Urothelium cell line (cell line): ENCODE results near the gene RSPRY1.
"Not testable (repeated sequence)": the region's sequence is repeated elsewhere in the genome, so short reads cannot be mapped to it uniquely, and the experiment has no call there.

Source experiments
- DNase-seq: peaks from one replicate; pipeline ENCODE4 v3.0.0; 2011; ENCODE audit warnings: low spot score, mixed read lengths
- FAIRE-seq: peaks from 2 replicates; lab custom pipeline; 2011; peaks lifted over from hg19 to GRCh38; lab: Jason Lieb, UNC

RSPRY1 gene

DNA sequence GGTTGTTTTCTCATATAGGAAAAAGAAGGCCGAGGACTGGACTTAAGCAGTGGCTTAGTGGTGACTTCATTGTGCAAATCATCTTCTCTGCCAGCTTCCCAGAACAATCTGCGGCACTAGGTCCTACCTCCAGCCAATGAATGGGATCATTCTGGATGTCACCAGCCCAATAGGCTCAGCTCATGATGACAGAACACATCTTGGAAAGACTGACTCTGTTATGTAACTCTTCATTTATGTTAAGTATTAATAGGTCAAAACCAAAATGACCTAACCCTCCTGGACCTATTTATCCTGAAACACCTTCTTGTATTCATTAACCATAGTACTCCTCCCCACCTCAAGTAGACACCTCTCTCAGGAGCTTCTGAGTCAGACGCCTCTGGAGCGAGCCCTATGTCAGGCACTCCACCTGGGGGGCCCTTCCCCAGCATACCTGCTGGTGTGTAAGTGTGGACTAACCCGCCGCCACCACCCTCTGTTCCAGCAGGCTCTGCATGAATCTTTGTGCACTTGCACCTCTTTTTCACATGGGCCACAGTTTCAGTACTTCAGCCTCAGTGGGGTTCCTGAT lies 66.1 kb downstream of the RSPRY1 start:
- DNase-seq (no peak), FAIRE-seq (no peak)

DNA sequence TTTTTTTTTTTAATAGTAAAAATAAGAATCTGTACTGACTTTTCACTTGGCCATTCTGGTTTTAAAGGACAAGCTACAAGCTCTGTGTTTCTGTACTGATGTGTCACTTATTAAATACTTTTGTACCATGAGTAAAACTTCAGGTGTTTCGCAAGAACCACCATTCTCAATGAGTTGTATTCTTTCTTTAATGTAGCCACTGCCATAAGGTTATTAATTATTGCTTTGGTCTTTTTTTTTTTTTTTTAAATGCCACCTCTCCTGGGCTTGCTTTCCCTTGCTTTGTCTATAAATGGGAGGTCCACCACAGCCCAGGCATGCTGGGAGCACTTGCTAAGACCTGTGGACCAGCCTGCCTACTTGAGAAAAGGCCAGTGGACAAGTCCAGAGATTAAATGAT lies 67.3 kb downstream of the RSPRY1 start:
- DNase-seq, result no peak
- no peak for FAIRE-seq

DNA sequence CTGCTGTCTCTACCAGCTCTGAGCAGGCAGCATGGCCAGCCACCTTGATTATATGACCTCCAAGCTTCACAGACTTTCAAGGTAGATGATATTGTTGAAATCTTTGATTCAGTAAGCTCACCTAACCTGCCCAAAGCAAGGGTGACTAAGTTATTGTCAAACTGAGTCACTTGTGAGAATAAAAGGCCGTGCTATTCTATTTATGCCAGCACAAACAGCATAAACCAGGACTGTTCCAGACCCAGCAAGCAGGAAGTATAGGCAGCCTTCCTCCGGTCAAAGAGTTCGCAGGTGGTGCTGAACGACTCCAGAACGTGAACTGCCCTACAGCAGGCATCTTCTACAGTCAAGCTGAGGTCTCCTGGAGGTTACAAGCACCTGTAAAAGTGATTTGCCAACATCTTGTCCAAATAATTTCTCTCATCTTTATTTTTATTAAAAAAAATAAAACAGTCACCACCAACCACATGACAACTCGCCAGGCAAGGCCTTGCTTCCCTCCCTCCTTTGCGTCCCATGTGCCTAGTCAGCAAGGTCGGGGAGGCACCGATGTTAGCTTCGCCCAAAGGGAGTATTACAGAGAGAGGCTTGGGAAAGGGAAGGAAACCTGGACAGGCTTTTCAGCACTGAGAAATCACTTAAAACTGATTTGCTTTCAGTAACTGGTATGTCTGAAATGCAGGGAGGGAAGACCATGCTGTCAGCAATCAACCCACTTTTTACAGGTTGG lies 69.7 kb downstream of the RSPRY1 start:
- FAIRE-seq (no peak), DNase-seq (no peak)

DNA sequence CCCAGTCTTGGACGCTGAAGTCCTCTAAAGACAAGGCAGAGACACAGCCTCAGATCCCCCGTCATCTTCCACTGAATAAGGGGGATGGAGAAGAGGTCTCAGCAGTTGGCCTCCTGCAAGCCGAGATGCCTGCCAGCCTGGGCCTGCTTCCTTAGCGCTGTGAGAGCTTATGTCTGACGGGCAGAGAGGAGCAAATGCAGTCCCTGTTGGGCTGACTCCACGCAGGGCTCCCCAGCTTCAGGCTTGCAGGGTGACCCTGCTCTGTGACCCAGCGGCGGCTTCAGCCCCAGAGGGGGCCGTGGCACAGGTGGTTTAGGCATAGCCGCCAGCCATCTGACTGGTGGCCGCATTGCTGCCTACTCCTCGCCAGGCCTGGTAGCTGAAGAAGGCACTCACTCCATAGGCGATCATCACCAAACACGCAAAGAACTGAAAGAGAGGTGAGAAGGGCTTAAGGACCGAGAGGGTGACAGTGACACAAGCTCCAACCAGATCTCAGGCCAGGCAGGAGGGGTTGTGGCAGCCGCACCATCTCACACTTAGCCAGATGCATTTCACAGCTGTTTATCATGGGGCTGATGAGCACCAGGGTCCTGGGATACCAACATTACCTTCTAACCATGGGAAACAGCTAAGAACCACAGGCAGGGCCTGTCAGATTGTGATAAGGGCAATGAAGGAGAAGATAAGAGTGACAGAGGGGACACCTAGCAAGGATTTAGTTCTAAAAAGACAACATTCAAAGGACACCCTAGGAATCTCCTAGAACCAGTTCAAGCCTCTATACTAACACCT lies 70.7 kb downstream of the RSPRY1 start:
- FAIRE-seq, result no peak
- no peak for DNase-seq

DNA sequence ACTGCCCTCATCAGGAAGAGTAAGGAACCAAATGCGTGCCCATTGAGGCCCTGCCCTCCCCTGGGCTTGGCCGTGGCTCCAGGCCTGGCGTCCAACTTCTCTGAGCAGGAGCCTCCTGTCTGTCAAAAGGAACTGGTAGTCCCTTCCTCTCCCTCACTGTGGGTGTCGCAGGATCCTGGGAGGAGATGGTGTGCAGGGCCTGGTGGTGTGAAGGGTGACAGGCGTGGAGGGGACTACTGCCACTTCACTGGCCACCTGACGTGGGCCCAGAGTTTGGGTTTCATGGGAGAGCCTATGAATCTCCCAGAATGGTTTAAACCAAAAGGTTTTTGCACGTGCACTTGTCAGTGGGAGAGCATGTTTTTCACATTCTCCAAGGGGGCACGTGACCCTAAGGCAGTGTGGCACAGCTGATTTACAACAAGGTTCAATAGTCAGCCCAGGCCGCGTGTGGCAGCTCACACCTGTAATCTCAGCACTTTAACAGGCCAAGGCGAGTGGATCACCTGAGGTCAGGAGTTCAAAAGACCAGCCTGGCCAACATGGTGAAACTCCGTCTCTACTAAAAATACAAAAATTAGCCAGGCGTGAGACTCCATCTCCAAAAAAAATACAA lies 71.4 kb downstream of the RSPRY1 start:
- DNase-seq (no peak), FAIRE-seq (no peak)

DNA sequence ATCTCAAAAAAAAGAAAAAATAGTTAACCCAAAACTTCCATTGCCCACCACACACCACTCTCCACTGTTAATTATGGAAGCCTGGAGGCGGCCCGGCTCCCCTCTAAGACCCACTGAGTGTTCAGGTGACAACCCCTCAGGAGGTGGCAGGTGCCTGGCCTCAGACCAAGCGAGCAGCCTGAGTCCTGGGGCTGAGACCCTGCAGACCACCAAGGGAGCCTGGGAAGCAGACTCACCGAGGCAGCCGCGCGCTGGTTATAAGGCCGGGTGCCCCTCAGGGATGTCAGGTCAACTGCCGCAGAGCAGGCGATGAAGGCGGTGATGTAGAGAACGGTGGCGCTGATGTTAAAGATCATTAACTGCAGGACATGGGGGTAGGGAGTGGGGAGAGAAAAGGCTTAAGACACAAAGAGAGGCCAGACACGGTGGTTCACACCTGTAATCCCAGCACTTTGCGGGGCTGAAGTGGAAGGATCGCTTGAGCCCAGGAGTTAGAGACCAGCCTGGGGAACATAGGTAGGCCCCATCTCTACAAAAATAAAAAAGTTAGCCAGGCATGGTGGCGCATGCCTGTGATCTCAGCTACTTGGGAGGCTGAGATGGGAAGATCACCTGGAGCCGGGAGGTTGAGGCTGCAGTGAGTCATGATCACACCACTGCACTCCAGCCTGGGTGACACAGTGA lies 72.2 kb downstream of the RSPRY1 start:
- FAIRE-seq, result no peak
- DNase-seq, result no peak

DNA sequence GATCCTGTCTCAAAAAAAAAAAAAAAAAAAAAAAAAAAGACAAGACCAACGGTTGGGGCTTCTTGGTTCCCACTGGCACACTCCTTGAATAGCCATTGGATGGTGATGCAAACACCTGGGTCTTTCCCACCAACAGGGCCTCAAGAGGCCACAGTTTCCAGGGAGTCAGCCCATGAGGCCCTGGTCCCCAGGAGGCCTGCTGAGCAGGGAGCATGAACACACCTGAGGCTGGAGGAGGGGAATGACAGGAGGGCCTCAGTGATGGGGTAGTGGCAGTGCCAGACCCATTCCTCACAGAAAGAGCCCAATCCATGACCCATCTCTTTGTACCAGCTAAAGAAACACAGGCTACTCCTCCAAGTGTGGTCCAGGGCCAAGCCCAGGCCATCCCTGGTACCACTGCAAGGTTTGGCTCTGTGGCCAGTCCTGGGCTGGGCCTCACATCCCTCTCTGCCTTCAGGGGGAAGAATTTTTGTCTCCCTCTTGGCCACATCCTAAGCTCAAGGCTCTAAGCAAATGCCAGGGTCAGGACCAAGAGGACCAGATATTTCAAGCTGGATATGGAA lies 72.9 kb downstream of the RSPRY1 start:
- DNase-seq (no peak), FAIRE-seq (no peak)

DNA sequence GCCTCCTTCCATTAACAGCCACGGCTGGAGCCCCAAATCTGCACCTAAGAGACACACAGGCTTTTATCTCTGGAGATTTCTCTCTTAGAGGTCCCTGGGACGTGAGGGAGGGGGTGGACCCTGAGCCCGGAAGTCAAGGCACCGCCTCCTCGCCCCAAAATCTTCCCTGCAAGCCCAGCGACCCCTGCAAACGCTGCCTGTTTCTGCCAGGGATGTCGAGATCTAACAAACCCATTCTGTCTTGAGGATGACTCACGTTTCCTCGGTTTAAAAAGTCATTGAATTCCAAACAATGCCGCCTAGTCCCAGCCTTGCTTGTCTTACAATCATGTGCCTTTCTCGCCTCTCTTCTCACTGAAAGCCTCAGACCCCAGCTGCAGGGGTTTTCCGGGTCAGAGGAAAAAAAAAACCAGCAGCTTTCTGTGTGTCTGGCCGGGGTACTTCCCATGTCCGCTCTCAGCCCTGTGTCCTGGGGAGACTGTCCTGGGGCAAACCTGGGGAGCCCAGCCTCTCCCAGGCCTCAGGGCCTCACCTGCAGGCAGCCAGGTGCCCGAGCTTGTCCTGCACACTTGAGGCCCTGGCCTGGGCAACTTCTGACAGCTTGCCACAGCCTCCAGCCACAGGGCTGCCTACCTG lies 74.3 kb downstream of the RSPRY1 start:
- FAIRE-seq (no peak), DNase-seq (peak; percentile 74)

DNA sequence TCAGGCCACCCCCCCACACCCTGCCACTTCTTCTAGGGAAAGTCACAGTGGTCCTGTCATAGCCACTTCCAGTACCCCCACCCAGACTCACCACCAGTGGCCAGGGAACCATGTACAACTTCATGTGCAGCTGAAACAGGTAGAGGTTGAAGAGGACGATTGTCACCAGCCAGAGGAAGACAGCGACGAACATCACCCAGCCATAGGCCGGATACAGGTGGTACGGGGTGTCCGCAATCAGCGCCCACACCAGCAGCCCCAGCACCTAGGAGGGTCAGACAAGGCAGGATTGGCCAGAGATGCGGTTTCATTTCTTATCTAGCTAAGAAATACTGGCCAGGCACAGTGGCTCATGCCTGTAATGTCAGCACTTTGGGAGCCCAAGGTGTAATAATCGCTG lies 75.7 kb downstream of the RSPRY1 start:
- no peak for FAIRE-seq
- DNase-seq, result no peak

DNA sequence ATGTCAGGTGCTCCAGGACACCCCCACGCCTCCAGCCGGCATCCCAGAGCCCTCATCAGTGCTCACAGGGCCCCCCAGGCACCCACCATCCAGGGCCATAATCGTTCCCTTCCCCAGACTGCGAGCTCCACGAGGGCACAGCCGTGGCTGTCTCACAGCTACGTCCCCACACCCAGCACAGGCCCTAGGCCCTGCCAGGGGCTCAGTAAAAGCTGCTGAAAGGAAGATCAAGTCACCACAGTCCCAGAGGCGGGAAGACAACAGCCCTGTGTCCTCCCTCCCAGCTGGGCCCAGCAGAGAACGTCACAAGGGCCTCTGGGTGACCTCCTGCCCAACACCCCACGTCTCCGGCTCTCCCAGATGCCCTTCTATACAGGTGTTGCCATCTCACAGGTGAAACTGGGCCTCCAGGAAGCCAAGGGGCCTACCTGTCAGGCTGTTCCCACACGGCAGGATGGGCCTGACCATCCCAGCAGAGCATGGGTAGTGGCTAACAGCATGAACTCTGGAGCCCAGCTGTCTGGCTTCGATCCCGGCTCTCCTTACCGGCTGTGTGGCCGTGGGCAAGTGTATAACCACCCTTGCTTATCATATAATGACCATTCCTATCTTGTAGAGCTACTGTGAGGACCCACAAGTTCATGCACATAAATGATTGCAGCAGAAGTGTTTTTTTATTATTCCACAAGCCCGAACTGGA lies 76.9 kb downstream of the RSPRY1 start:
- no peak for FAIRE-seq
- no peak for DNase-seq

DNA sequence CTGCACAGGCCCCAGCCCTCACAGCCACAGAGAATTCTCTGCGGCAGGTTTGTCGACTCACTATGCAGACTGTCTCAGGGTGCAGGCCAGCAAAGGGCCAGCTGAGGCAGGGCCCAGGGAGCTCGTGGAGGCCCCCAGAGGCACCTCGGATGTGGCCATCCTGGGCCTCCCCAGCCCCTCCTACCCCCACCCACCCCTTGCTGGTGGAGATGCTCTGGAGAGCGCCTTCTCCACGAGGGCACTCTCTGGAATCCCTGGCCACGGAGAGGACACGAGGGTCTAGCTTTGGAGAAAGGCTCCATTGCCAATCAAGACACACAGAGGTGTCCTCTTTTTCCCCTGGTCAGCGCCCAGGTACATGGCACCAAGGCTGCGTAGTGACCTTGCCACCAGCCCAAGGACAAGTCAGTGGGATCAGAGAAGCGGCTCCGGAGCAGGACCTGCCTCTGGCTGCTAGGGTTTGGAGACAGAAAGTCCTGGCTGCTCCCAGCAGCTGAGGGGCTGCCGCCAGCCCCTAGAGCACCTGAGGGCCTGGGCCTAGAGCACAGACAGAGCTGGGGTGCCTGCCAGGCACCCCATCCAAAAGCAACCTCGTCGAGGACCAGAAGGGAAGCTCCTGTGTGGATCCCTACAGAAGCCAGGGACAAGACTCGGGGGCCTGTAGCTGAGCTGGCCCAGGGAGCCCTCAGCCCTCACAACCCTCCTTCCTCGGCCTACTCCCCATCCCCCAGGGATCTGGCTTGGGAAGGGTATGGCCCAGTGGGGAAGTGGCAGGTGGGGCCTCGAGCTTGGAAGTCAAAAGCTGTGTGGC lies 77.6 kb downstream of the RSPRY1 start:
- FAIRE-seq, result no peak
- DNase-seq, result no peak

DNA sequence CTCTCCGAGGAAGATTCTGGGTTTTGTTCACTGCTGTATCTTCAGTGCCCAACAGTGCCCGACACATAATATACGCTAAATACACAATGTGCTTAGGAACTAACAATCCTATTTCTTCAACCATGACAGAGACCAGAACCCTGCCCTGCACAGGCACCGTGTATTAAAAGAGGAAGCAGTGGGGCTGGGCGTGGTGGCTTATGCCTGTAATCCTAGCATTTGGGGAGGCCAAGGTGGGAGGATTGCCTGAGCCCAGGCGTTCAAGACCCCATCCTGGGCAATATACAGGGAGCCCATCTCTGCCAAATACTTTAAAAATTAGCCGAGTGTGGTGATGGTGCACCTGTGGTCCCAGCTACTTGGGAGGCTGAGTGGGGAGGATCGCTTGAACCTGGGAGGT lies 78.3 kb downstream of the RSPRY1 start:
- DNase-seq, result no peak
- no peak for FAIRE-seq

DNA sequence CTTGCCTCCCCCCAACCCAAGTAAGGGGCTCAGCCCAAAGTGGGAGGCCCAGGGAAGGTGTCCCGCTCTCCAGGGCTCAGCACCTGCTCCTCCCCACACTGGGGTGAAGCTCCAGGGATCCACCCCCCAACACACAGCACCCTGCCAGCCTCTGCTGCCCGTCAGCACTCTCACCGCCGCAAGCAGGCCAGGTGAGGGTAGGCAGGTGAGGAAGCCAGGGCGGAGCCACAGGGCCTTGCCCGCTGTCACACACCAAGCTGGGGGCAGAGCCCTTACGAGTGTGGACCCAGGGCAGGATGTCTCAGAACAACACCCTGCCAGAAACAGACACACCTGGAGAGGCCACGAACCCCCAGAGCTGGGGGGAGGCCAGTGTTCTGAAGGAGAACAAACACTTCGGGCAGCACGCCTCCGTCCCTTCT lies 78.8 kb downstream of the RSPRY1 start:
- FAIRE-seq (no peak), DNase-seq (no peak)

DNA sequence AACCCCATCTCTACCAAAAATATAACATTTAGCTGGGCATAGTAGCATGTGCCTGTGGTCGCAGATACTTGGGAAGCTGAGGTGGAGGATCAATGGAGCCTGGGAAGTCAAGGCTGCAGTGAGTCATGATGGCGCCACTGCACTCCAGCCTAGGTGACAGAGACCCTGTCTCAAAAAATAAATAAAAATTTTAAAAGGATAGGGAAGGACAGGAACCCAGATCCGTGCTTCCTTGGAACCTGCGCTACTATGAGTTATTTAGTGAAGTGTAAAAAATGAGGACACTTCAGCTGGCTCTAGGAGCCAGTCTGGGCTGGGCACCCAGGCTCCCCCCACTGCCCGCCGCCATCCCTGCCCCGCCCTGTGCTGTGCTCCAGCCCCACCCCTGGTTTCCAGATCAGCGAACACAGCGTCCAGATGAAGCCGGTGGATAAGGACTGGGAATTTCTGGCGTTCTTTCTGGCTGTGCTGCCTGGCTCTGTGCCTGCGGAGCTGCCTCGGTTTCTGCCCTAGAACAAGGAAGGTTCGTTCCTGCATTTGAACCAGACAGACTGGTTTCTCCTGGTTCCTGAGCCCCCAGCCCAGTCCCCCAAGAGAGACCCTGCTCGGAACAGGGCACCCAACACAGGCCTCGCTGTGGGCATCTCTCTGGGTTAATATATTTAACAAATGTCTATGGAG lies 79.9 kb downstream of the RSPRY1 start:
- FAIRE-seq (no peak), DNase-seq (peak; percentile 70)

DNA sequence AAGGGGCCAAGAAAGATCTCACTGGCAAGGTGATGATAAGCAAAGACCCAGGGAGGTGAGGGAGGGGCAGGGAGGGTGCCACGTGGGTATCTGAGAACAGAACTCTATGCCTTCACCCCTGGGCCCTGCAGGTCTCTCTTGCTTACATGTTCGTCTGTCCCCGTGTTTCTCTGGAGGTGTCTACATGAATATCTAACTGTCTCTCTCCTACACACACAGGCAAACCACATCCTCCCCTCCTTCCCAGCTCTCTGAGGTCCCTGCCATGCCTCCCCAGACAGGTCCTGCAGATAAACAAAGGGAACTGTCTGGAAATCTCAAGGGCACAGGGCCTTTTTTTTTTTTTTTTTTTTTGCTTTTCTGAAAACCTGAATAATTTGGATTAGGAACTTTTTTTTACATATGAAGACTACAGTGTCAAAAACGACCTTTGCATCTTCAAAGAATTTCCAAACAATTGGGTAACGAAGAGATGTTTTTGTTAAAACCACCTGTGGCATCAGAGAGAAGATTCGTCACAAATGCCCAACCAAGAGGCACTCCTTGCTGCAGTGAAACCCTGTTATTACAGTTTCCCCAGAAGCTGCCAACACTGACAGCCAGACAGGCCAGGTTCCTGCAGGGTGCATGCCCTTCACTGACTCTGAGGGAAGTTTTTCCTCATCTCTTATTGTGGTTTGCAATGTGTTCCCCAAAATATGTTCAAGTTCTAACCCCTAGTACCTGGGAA lies 80.6 kb downstream of the RSPRY1 start:
- FAIRE-seq (no peak), DNase-seq (no peak)

DNA sequence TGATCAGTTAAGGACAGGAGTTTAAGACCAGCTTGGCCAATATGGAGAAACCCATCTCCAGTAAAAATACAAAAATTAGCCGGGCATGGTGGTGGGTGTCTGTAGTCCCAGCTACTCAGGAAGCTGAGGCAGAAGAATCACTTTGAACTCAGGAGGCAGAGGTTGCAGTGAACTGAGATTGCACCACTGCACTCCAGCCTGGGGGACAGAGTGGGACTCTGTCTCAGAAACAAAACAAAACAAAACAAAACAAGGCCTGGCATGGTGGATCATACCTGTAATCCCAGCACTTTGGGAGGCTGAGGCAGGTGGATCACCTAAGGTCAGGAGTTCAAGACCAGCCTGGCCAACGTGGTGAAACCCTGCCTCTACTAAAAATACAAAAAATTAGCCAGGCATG lies 81.2 kb downstream of the RSPRY1 start:
- DNase-seq, FAIRE-seq: not testable (repeated sequence)
